ENCODE data around the gene RNFT1.
"Not testable (repeated sequence)": the region's sequence is repeated elsewhere in the genome, so short reads cannot be mapped to it uniquely, and the experiment has no call there.

Gene RNFT1

GRCh38 chr17:59964482-59965328 lies at the start of gene RNFT1:
TSS of gene RNFT1 (minus strand) at chr17:59964740. CDS start at chr17:59964663, 77 bp downstream.
- DNase-seq (ENCODE audit: low read depth in 3 of 3, low spot score in 1 of 3): peak; percentile 70 to 96 (median 81)

- not testable (repeated sequence) for DNase-seq (ENCODE audit: low read depth in 3 of 3, low spot score in 1 of 3)
Measured at GRCh38 chr17:60009326-60009725, 44.8 kb upstream of the RNFT1 start.

GRCh38 chr17:60008377-60008776 lies 43.8 kb upstream of the RNFT1 start:
- DNase-seq (ENCODE audit: low read depth in 3 of 3, low spot score in 1 of 3): not testable (repeated sequence)

- DNase-seq (ENCODE audit: low read depth in 3 of 3, low spot score in 1 of 3): no peak
Measured at GRCh38 chr17:60006160-60006559, 41.6 kb upstream of the RNFT1 start.

- not testable (repeated sequence) for DNase-seq (ENCODE audit: low read depth in 3 of 3, low spot score in 1 of 3)
Measured at GRCh38 chr17:60004561-60004960, 40.0 kb upstream of the RNFT1 start.

GRCh38 chr17:60002405-60002804 lies 37.9 kb upstream of the RNFT1 start:
- not testable (repeated sequence) for DNase-seq (ENCODE audit: low read depth in 3 of 3, low spot score in 1 of 3)

GRCh38 chr17:59996608-59997007 lies 32.1 kb upstream of the RNFT1 start:
- not testable (repeated sequence) for DNase-seq (ENCODE audit: low read depth in 3 of 3, low spot score in 1 of 3)

- not testable (repeated sequence) for DNase-seq (ENCODE audit: low read depth in 3 of 3, low spot score in 1 of 3)
Measured at GRCh38 chr17:59975166-59975565, 10.6 kb upstream of the RNFT1 start.

- DNase-seq (ENCODE audit: low read depth in 3 of 3, low spot score in 1 of 3): not testable (repeated sequence)
Measured at GRCh38 chr17:59973483-59973882, 8.9 kb upstream of the RNFT1 start.

- no peak for DNase-seq (ENCODE audit: low read depth in 3 of 3, low spot score in 1 of 3)
Measured at GRCh38 chr17:59972778-59973177, 8.2 kb upstream of the RNFT1 start.

- DNase-seq (ENCODE audit: low read depth in 3 of 3, low spot score in 1 of 3): not testable (repeated sequence)
Measured at GRCh38 chr17:59971771-59972170, 7.2 kb upstream of the RNFT1 start.

GRCh38 chr17:59963738-59964481 lies 630 bp downstream of the RNFT1 start:
- peak in 2 of 3 donors; percentile 9 to 18 for DNase-seq (ENCODE audit: low read depth in 3 of 3, low spot score in 1 of 3)

GRCh38 chr17:59962739-59963318 lies 1.7 kb downstream of the RNFT1 start:
- DNase-seq (ENCODE audit: low read depth in 3 of 3, low spot score in 1 of 3): no peak

- not testable (repeated sequence) for DNase-seq (ENCODE audit: low read depth in 3 of 3, low spot score in 1 of 3)
Measured at GRCh38 chr17:59959574-59959973, 5.0 kb downstream of the RNFT1 start.

- no peak for DNase-seq (ENCODE audit: low read depth in 3 of 3, low spot score in 1 of 3)
Measured at GRCh38 chr17:59954856-59955255, 9.7 kb downstream of the RNFT1 start.

- DNase-seq (ENCODE audit: low read depth in 3 of 3, low spot score in 1 of 3): no peak
Measured at GRCh38 chr17:59950049-59950448, 14.5 kb downstream of the RNFT1 start.

GRCh38 chr17:59947310-59947709 lies 17.2 kb downstream of the RNFT1 start:
- DNase-seq (ENCODE audit: low read depth in 3 of 3, low spot score in 1 of 3): not testable (repeated sequence)

- not testable (repeated sequence) for DNase-seq (ENCODE audit: low read depth in 3 of 3, low spot score in 1 of 3)
Measured at GRCh38 chr17:59946433-59946832, 18.1 kb downstream of the RNFT1 start.

GRCh38 chr17:59941131-59941530 lies 23.4 kb downstream of the RNFT1 start:
- DNase-seq (ENCODE audit: low read depth in 3 of 3, low spot score in 1 of 3): no peak

GRCh38 chr17:59940697-59941096 lies 23.8 kb downstream of the RNFT1 start:
- not testable (repeated sequence) for DNase-seq (ENCODE audit: low read depth in 3 of 3, low spot score in 1 of 3)

GRCh38 chr17:59933317-59933716 lies 31.2 kb downstream of the RNFT1 start:
- not testable (repeated sequence) for DNase-seq (ENCODE audit: low read depth in 3 of 3, low spot score in 1 of 3)

- DNase-seq (ENCODE audit: low read depth in 3 of 3, low spot score in 1 of 3): not testable (repeated sequence)
Measured at GRCh38 chr17:59930768-59931167, 33.8 kb downstream of the RNFT1 start.

Data from stimulated activated CD4-positive, alpha-beta T cell treated with anti-CD3 and anti-CD28 coated beads, TNF-alpha, amount 100 ng/mL, for 1 hour (primary cell).